ENCODE measurements around the gene ROR1. TPM values are rescaled to one million over a fixed set of nuclear protein-coding genes. Genes with fewer than 3 reads are reported as not detected.

The ROR1 gene
- total RNA-seq, 1 donor from 2014 or later = 131 TPM

GRCh38 chr1:63863145-63863544 lies 89.3 kb downstream of the ROR1 start:
- Mint-ChIP-seq H3K27me3 (ENCODE audit: low read depth) (no peaks in the 10 kb centered on the region), H3K4me1 (ENCODE audit: low read depth) (peaks cover 86% of the 10 kb centered on the region)

DNA sequence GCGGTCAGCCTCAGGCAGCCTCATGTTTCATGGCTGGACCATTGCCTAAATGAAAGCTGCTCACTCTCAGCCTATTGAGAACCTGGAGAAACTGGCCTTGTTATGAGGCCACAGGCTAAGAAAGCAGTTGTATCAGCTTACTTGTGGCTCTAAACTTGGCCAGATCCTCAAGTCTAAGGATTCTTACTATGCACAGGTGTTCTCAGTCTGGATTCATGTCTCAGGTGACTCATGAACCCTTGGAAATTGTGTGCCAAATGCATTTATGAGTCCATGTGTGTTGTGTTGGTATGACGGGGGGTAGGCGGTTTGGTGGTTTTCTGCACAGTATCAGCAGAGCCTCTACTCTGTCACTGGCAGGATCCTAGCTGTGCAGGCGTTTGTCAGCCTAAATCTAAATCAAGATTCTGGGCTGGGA lies 90.4 kb downstream of the ROR1 start:
- H3K4me3 Mint-ChIP-seq (ENCODE audit: unreplicated experiment) = no peak overlapping the region
- peaks cover 83% of the 10 kb centered on the region for H3K4me1 Mint-ChIP-seq (ENCODE audit: low read depth)
- no peak for DNase-seq (ENCODE audit: low spot score)
- no peak for TF ChIP-seq CTCF (IDR thresholded peaks at IDR 0.05)
- H3K36me3 Mint-ChIP-seq (ENCODE audit: low read depth) = no peaks in the 10 kb centered on the region
- H3K27me3 Mint-ChIP-seq (ENCODE audit: low read depth) = no peaks in the 10 kb centered on the region
- peak overlapping the region; percentile 51 for H3K27ac Mint-ChIP-seq (ENCODE audit: unreplicated experiment)
- H3K9me3 Mint-ChIP-seq (ENCODE audit: low read depth) = no peaks in the 10 kb centered on the region

More at GRCh38 chr1:63863145-63863544, 89.3 kb downstream of the ROR1 start:
- Mint-ChIP-seq H3K9me3 (ENCODE audit: low read depth) (no peaks in the 10 kb centered on the region), H3K36me3 (ENCODE audit: low read depth) (no peaks in the 10 kb centered on the region), H3K27ac (ENCODE audit: unreplicated experiment) (peak overlapping the region; percentile 29), H3K4me3 (ENCODE audit: unreplicated experiment) (no peak overlapping the region)
- no peak for TF ChIP-seq CTCF (IDR thresholded peaks at IDR 0.05)
- no peak for DNase-seq (ENCODE audit: low spot score)

DNA sequence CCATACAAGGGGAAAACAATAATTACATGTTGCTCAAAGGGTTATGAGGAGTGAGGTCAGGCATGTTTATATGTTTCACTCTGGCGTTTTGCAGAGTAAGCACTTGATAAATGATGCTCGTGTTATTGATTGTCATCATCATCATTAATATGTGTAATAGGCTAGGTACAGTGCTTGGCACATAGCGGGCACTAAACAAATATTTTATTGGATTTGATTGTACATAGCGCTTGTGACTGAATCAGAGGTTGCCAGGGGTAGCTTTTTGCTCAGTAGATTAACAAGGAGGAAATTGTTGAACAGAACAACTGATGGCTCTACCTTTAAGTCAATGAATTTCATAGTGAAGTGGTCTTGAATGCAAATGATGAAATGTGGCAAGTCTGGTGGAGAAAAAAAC lies 91.7 kb downstream of the ROR1 start:
- Mint-ChIP-seq H3K27ac (ENCODE audit: unreplicated experiment) (peak overlapping the region; percentile 13), H3K36me3 (ENCODE audit: low read depth) (no peaks in the 10 kb centered on the region), H3K4me3 (ENCODE audit: unreplicated experiment) (no peak overlapping the region), H3K27me3 (ENCODE audit: low read depth) (no peaks in the 10 kb centered on the region), H3K9me3 (ENCODE audit: low read depth) (no peaks in the 10 kb centered on the region), H3K4me1 (ENCODE audit: low read depth) (peaks cover 81% of the 10 kb centered on the region)
- TF ChIP-seq CTCF (IDR thresholded peaks at IDR 0.05) = no peak
- DNase-seq (ENCODE audit: low spot score) = no peak

- Mint-ChIP-seq H3K4me3 (ENCODE audit: unreplicated experiment) (no peak overlapping the region), H3K4me1 (ENCODE audit: low read depth) (peaks cover 81% of the 10 kb centered on the region), H3K27me3 (ENCODE audit: low read depth) (no peaks in the 10 kb centered on the region), H3K36me3 (ENCODE audit: low read depth) (no peaks in the 10 kb centered on the region), H3K27ac (ENCODE audit: unreplicated experiment) (no peak overlapping the region), H3K9me3 (ENCODE audit: low read depth) (no peaks in the 10 kb centered on the region)
- no peak for DNase-seq (ENCODE audit: low spot score)
- TF ChIP-seq CTCF (IDR thresholded peaks at IDR 0.05) = no peak
Measured at GRCh38 chr1:63866084-63866483, 92.3 kb downstream of the ROR1 start.

DNA sequence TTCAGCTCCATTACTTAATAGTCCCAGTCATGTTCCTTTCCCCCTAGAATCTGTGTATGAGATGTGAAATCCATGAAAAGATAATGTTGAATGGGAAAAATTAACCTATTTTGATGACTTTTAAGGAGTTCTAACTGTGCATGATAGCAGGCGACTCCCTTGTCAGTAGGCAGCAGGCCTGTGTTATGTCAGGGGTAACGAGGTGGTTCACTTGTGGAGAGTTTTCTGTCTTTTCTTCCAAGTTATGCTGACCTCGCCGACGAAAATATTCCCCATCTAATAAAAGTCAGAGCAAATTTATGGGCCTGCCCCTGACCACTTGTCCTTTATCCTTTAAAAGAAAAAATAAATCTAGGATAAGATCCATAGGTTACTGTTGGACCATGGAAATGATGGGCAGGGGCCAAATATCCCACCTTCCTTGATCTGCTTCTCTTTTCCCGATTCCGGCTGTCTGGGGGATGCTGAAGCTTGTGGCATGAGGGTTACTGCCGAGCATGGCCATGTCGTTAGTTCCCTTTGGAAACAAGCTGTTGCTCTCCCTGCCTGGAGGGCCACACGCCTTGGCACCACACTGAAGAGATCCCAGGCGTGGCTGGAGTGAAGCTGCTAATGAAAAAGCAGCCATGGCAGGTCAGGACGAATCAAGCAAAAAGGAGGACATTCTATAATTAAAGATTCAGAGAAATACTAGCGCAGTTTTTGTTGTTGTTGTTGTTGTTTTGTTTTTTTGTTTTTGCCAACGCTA lies 93.8 kb downstream of the ROR1 start:
- no peak overlapping the region for H3K4me3 Mint-ChIP-seq (ENCODE audit: unreplicated experiment)

More for the DNA sequence above, 93.8 kb downstream of the ROR1 start:
- Mint-ChIP-seq H3K36me3 (ENCODE audit: low read depth) (no peaks in the 10 kb centered on the region), H3K9me3 (ENCODE audit: low read depth) (no peaks in the 10 kb centered on the region), H3K4me1 (ENCODE audit: low read depth) (peaks cover 82% of the 10 kb centered on the region), H3K27me3 (ENCODE audit: low read depth) (no peaks in the 10 kb centered on the region), H3K27ac (ENCODE audit: unreplicated experiment) (peak overlapping the region; percentile 63)
- no peak for TF ChIP-seq CTCF (IDR thresholded peaks at IDR 0.05)
- no peak for DNase-seq (ENCODE audit: low spot score)
